Measurements from ENCODE around the gene PIEZO2. TPM values are rescaled to one million over a fixed set of nuclear protein-coding genes. Genes with fewer than 3 reads are reported as not detected.

The PIEZO2 gene
- polyA plus RNA-seq, 1 donor from 2014 or later: 0.30 TPM

GRCh38 chr18:11119959-11120587 is 29.3 kb downstream of the PIEZO2 start:
- TF ChIP-seq SMC3 (conservative IDR thresholded peaks at IDR 0.05; ENCODE audit: poor library complexity) (no peak), MXI1 (conservative IDR thresholded peaks at IDR 0.05; ENCODE audit: poor library complexity, severe bottlenecking) (no peak), EP300 (conservative IDR thresholded peaks at IDR 0.05; ENCODE audit: poor library complexity, severe bottlenecking) (no peak), REST (IDR thresholded peaks at IDR 0.05; ENCODE audit: borderline replicate concordance) (no peak), CTCF (IDR thresholded peaks at IDR 0.05; ENCODE audit: poor library complexity, severe bottlenecking) (no peak), RAD21 (conservative IDR thresholded peaks at IDR 0.05) (no peak), EZH2 (IDR thresholded peaks at IDR 0.05; ENCODE audit: borderline replicate concordance, insufficient read depth, low read length, poor library complexity, severe bottlenecking) (no peak), POLR2AphosphoS5 (IDR thresholded peaks at IDR 0.05) (no peak), TAF1 (IDR thresholded peaks at IDR 0.05; ENCODE audit: low read depth) (no peak)
- Histone ChIP-seq H3F3A (ENCODE audit: insufficient read depth, low read length, poor library complexity, severe bottlenecking) (no peaks in the 10 kb centered on the region), H3K9me3 (ENCODE audit: low read length) (no peaks in the 10 kb centered on the region), H3K9ac (ENCODE audit: low read length) (no peak overlapping the region), H3K4me2 (ENCODE audit: low read length) (no peak overlapping the region), H3K27me3 (ENCODE audit: insufficient read depth, low read depth, low read length) (no peaks in the 10 kb centered on the region), H3K9me2 (ENCODE audit: insufficient read depth, low read length) (no peaks in the 10 kb centered on the region), H3K27ac (ENCODE audit: low read length) (no peak overlapping the region), H4K20me1 (ENCODE audit: insufficient read depth) (no peaks in the 10 kb centered on the region), H3K79me2 (replicated peaks; ENCODE audit: insufficient read depth, low read length) (no peaks in the 10 kb centered on the region), H3K4me3 (ENCODE audit: low read length) (no peak overlapping the region), H3K36me3 (ENCODE audit: insufficient read depth, low read length) (no peaks in the 10 kb centered on the region), H2AFZ (ENCODE audit: low read depth, low read length) (no peak overlapping the region)

GRCh38 chr18:11119550-11119949 is 29.8 kb downstream of the PIEZO2 start:
- Histone ChIP-seq H3K4me3 (ENCODE audit: low read length) (no peak overlapping the region), H4K20me1 (ENCODE audit: insufficient read depth) (no peaks in the 10 kb centered on the region), H3K9me3 (ENCODE audit: low read length) (no peaks in the 10 kb centered on the region), H3F3A (ENCODE audit: insufficient read depth, low read length, poor library complexity, severe bottlenecking) (no peaks in the 10 kb centered on the region), H3K9me2 (ENCODE audit: insufficient read depth, low read length) (no peaks in the 10 kb centered on the region), H3K27me3 (ENCODE audit: insufficient read depth, low read depth, low read length) (no peaks in the 10 kb centered on the region), H3K36me3 (ENCODE audit: insufficient read depth, low read length) (no peaks in the 10 kb centered on the region), H3K79me2 (replicated peaks; ENCODE audit: insufficient read depth, low read length) (no peaks in the 10 kb centered on the region), H3K9ac (ENCODE audit: low read length) (no peak overlapping the region), H3K27ac (ENCODE audit: low read length) (no peak overlapping the region), H3K4me2 (ENCODE audit: low read length) (no peak overlapping the region), H2AFZ (ENCODE audit: low read depth, low read length) (no peak overlapping the region)
- TF ChIP-seq SMC3 (conservative IDR thresholded peaks at IDR 0.05; ENCODE audit: poor library complexity) (no peak), TAF1 (IDR thresholded peaks at IDR 0.05; ENCODE audit: low read depth) (no peak), POLR2AphosphoS5 (IDR thresholded peaks at IDR 0.05) (no peak), EP300 (conservative IDR thresholded peaks at IDR 0.05; ENCODE audit: poor library complexity, severe bottlenecking) (no peak), CTCF (IDR thresholded peaks at IDR 0.05; ENCODE audit: poor library complexity, severe bottlenecking) (no peak), REST (IDR thresholded peaks at IDR 0.05; ENCODE audit: borderline replicate concordance) (no peak), MXI1 (conservative IDR thresholded peaks at IDR 0.05; ENCODE audit: poor library complexity, severe bottlenecking) (no peak), EZH2 (IDR thresholded peaks at IDR 0.05; ENCODE audit: borderline replicate concordance, insufficient read depth, low read length, poor library complexity, severe bottlenecking) (no peak), RAD21 (conservative IDR thresholded peaks at IDR 0.05) (no peak)
